K562 (cell line): Measurements from ENCODE around the gene POLRMT. TPM values are rescaled to one million over a fixed set of nuclear protein-coding genes. Genes with fewer than 3 reads are reported as not detected.

Experiments used
- ATAC-seq: fragments of 200-7000 bp; cut with Tn5 transposase; 3 replicates; pipeline ENCODE4 v1.9.1; 2020; ENCODE audit warnings: moderate library complexity
- BruUV-seq: library from RNA; stranded (reverse); fragments of 400-500 nt; replicated peaks from 2 replicates; lab custom pipeline; 2021; lab: Mats Ljungman, UMichigan
- CTCF ChIA-PET: fragments of 300-600 bp; formaldehyde crosslinking; extraction: SDS; loops from one replicate; lab custom pipeline; 2021; ENCODE audit warnings: low intra/inter-chr PET ratio; lab: Yijun Ruan, JAX
- POLR2A ChIA-PET: fragments of 300-600, 350-650 bp; sonication (Branson Sonifier 250); formaldehyde crosslinking; extraction: SDS; loops from one replicate; lab custom pipeline; 2021; ENCODE audit warnings: antibody characterized with exemption, inconsistent platforms; lab: Yijun Ruan, JAX
- DNase-seq, 4 experiments: peaks; one replicate each; pipeline versions ENCODE4 v3.0.0 to v3.0.0-alpha.2; 2011 to 2018; ENCODE audit warnings: low spot score in 3 of 4, mixed read lengths in 3 of 4; ENCODE audit errors: extremely low read depth in 1 of 4
- FAIRE-seq: peaks from 2 replicates; lab custom pipeline; 2011; peaks lifted over from hg19 to GRCh38; lab: Jason Lieb, UNC
- H2AFZ ChIP-seq: 2 replicates; pipeline ENCODE4 v1.6.0; 2011; ENCODE audit warnings: low read depth, low read length, control low read depth, inconsistent platforms
- H3K27ac ChIP-seq: fragments of 200-600 bp; 3 replicates; pipeline ENCODE4 v1.8.0; 2011; ENCODE audit warnings: low read depth, mild to moderate bottlenecking, control low read depth, inconsistent platforms, low read length, moderate library complexity, mixed read lengths; ENCODE audit errors: extremely low read depth
- H3K27me3 ChIP-seq, 2 experiments: fragments of 300-600 bp in 1 of 2; 2 replicates in 1 of 2; 3 replicates in 1 of 2; pipeline versions ENCODE4 v1.6.0 to v1.8.0; 2011; ENCODE audit warnings: inconsistent platforms in 2 of 2, low read length in 2 of 2, mild to moderate bottlenecking in 1 of 2, mixed read lengths in 1 of 2, moderate library complexity in 1 of 2; ENCODE audit not compliant: control insufficient read depth in 2 of 2, insufficient read depth in 2 of 2
- H3K36me3 ChIP-seq: fragments of 300-600 bp; 3 replicates; pipeline ENCODE4 v1.8.0; 2011; ENCODE audit warnings: mild to moderate bottlenecking, low read length, inconsistent platforms; ENCODE audit not compliant: control insufficient read depth, insufficient read depth
- H3K4me1 ChIP-seq, 2 experiments: fragments of 200-600 bp in 1 of 2; replicated peaks in 1 of 2; 2 replicates in 1 of 2; 3 replicates in 1 of 2; pipeline versions ENCODE4 v1.5.1 to v1.8.0; 2011; ENCODE audit warnings: inconsistent platforms in 2 of 2, low read length in 2 of 2, mild to moderate bottlenecking in 1 of 2, mixed read lengths in 1 of 2, moderate library complexity in 1 of 2; ENCODE audit not compliant: control insufficient read depth in 2 of 2, insufficient read depth in 2 of 2
- H3K4me2 ChIP-seq: 2 replicates; pipeline ENCODE4 v1.6.1; 2011; ENCODE audit warnings: low read length, control low read depth, inconsistent platforms, mixed read lengths; ENCODE audit not compliant: insufficient read depth
- H3K4me3 ChIP-seq: fragments of 200-600 bp; sonication (generic), shearing (Covaris generic); 2 replicates; pipeline ENCODE4 v1.5.1; 2016; ENCODE audit warnings: control low read depth, inconsistent platforms
- H3K79me2 ChIP-seq: fragments of 200-600 bp; 3 replicates; pipeline ENCODE4 v1.8.0; 2011; ENCODE audit warnings: low read length, inconsistent platforms; ENCODE audit not compliant: control insufficient read depth, insufficient read depth
- H3K9ac ChIP-seq, 2 experiments: 2 replicates each; pipeline versions ENCODE4 v1.6.0 to v1.6.1; 2011; ENCODE audit warnings: low read depth in 2 of 2, low read length in 2 of 2, control low read depth in 1 of 2, inconsistent platforms in 1 of 2, mild to moderate bottlenecking in 1 of 2, mixed read lengths in 1 of 2; ENCODE audit not compliant: insufficient read depth in 1 of 2
- H3K9me1 ChIP-seq: one replicate; pipeline ENCODE4 v1.6.0; 2011; ENCODE audit warnings: inconsistent platforms, mild to moderate bottlenecking, low read length, moderate library complexity; ENCODE audit not compliant: control insufficient read depth, insufficient read depth
- H3K9me3 ChIP-seq: replicated peaks from 2 replicates; pipeline ENCODE4 v1.5.1; 2011; ENCODE audit warnings: low read depth, low read length, inconsistent platforms; ENCODE audit not compliant: control insufficient read depth, insufficient read depth
- H4K20me1 ChIP-seq: replicated peaks from 2 replicates; pipeline ENCODE4 v1.6.1; 2011; ENCODE audit warnings: low read length, inconsistent platforms, mixed read lengths; ENCODE audit not compliant: control insufficient read depth, insufficient read depth
- BRD4 ChIP-seq: fragments of 200-600 bp; sonication (generic); IDR thresholded peaks from 2 replicates; pipeline ENCODE4 v1.6.1; 2017; ENCODE audit warnings: inconsistent platforms
- CREBBP ChIP-seq: IDR thresholded peaks from one replicate; pipeline ENCODE4 v1.6.1; 2012; ENCODE audit warnings: low read depth, mild to moderate bottlenecking, control low read depth, inconsistent platforms, low read length
- FOXK2 ChIP-seq, 2 experiments: fragments of 450-650 bp; IDR thresholded peaks in 1 of 2; conservative IDR thresholded peaks in 1 of 2; 2 replicates each; pipeline ENCODE4 v1.6.1; 2016; ENCODE audit warnings: low read depth in 2 of 2, mild to moderate bottlenecking in 1 of 2
- GATAD2B ChIP-seq: fragments of 450-650 bp; IDR thresholded peaks from 2 replicates; pipeline ENCODE4 v1.6.1; 2017; ENCODE audit warnings: mild to moderate bottlenecking, borderline replicate concordance
- GTF2A2 ChIP-seq: IDR thresholded peaks from 2 replicates; pipeline ENCODE4 v1.6.1; 2016; ENCODE audit warnings: mild to moderate bottlenecking, missing genetic modification characterization, missing compliant biosample characterization
- MBD2 ChIP-seq: sonication (generic); IDR thresholded peaks from 2 replicates; pipeline ENCODE4 v1.6.1; 2016; ENCODE audit warnings: low read depth, borderline replicate concordance
- MED1 ChIP-seq: sonication (generic); formaldehyde crosslinking; IDR thresholded peaks from 2 replicates; pipeline ENCODE4 v1.8.1; 2023; ENCODE audit warnings: missing genetic modification reagents, borderline replicate concordance
- NR2C2 ChIP-seq, 2 experiments: fragments of 200-800 bp in 1 of 2; sonication (Bioruptor generic) in 1 of 2; sonication (generic) in 1 of 2; formaldehyde crosslinking in 1 of 2; IDR thresholded peaks; 2 replicates each; pipeline versions ENCODE4 v1.6.1 to v1.8.0; 2016 to 2022; ENCODE audit warnings: mild to moderate bottlenecking in 1 of 2, missing compliant biosample characterization in 1 of 2, missing genetic modification characterization in 1 of 2, missing genetic modification reagents in 1 of 2
- NRF1 ChIP-seq, 2 experiments: fragments of 450-650 bp; IDR thresholded peaks in 1 of 2; conservative IDR thresholded peaks in 1 of 2; 2 replicates each; pipeline ENCODE4 v1.6.1; 2014; ENCODE audit warnings: mild to moderate bottlenecking in 2 of 2
- PHB2 ChIP-seq: fragments of 450-650 bp; IDR thresholded peaks from 2 replicates; pipeline ENCODE4 v1.6.1; 2017; ENCODE audit warnings: low read depth
- PTRF ChIP-seq: fragments of 450-650 bp; IDR thresholded peaks from 2 replicates; pipeline ENCODE4 v1.6.1; 2016; ENCODE audit warnings: mild to moderate bottlenecking, missing genetic modification characterization, missing compliant biosample characterization
- RFX1 ChIP-seq: fragments of 450-650 bp; IDR thresholded peaks from 2 replicates; pipeline ENCODE4 v1.6.1; 2016; ENCODE audit warnings: mild to moderate bottlenecking, moderate library complexity
- SUPT5H ChIP-seq: fragments of 450-650 bp; IDR thresholded peaks from 2 replicates; pipeline ENCODE4 v1.6.1; 2016
- XRCC3 ChIP-seq: fragments of 450-650 bp; IDR thresholded peaks from 2 replicates; pipeline ENCODE4 v1.6.1; 2017; ENCODE audit warnings: mild to moderate bottlenecking, moderate library complexity
- ZC3H8 ChIP-seq: fragments of 450-650 bp; IDR thresholded peaks from 2 replicates; pipeline ENCODE4 v1.6.1; 2017
- WGBS: fragments of 100-300 bp; shearing (Covaris generic); methylation state at CpG from one replicate; pipeline ENCODE4 v1.1.6; 2016; ENCODE audit warnings: low coverage, mixed read lengths; ENCODE audit not compliant: insufficient coverage; ENCODE audit errors: missing lambda C conversion rate; 5-methylcytosine and 5-hydroxymethylcytosine counted together
- in situ Hi-C: fragments of 300-500 bp; cut with MboI; formaldehyde crosslinking; loops from 4 replicates; pipeline ENCODE4 v1.15.0; 2018; ENCODE audit warnings: inconsistent platforms, mixed read lengths
- intact Hi-C: fragments of 100-400 bp; cut with micrococcal nuclease; formaldehyde crosslinking; loops from 2 replicates; pipeline ENCODE4 v1.14.2; 2022
- polyA plus RNA-seq, 8 experiments: library from polyadenylated mRNA; depleted of rRNA in 4 of 8; stranded (reverse) in 5 of 8; unstranded in 3 of 8; fragments of >200 nt; fragmentation: Nextera tagmentation in 2 of 8; fragmentation: Illumina TruSeq in 1 of 8; extraction: Ambion mirVana in 2 of 8; extraction: Trizol in 1 of 8; gene quantifications; 2 replicates each; pipeline versions ENCODE4 v1.2.1 to v1.2.3, GENCODE V29; 2011 to 2014; ENCODE audit warnings: inconsistent platforms in 1 of 8, missing spikeins in 1 of 8
- total RNA-seq, 7 experiments: library from RNA; depleted of rRNA in 6 of 7; stranded (reverse); fragments of >200 nt in 6 of 7; fragmentation: Illumina TruSeq in 2 of 7; extraction: Trizol in 2 of 7; gene quantifications; 2 replicates each; pipeline versions ENCODE4 v1.2.1 to v1.2.3, GENCODE V29; 2011 to 2021; ENCODE audit warnings: low replicate concordance in 1 of 7
- TF ChIP-seq, protein P1 (sequence below): fragments of 250-450 bp; sonication (Bioruptor Pico); IDR thresholded peaks from 2 replicates; pipeline ENCODE4 v1.8.0; 2021; ENCODE audit warnings: moderate library complexity, mild to moderate bottlenecking, inconsistent platforms
- TF ChIP-seq, protein P2 (sequence below): fragments of 450-650 bp; IDR thresholded peaks from 2 replicates; pipeline ENCODE4 v1.6.1; 2016; ENCODE audit warnings: low read depth, mild to moderate bottlenecking, moderate library complexity
- TF ChIP-seq, protein P3 (sequence below): fragments of 250-450 bp; sonication (Bioruptor Pico); IDR thresholded peaks from 2 replicates; pipeline ENCODE4 v1.6.1; 2021; ENCODE audit warnings: mild to moderate bottlenecking
- TF ChIP-seq, protein P4 (sequence below): sonication (generic); formaldehyde crosslinking; IDR thresholded peaks from 2 replicates; pipeline ENCODE4 v1.8.1; 2023; ENCODE audit warnings: mild to moderate bottlenecking, missing genetic modification reagents

The POLRMT gene
- total and polyA plus RNA-seq, 9 of the 15 experiments (the other 6 are each of a cell fraction or from before 2014, with no cell fraction given) = 30.3 to 144 (median 68.0) TPM

DNA sequence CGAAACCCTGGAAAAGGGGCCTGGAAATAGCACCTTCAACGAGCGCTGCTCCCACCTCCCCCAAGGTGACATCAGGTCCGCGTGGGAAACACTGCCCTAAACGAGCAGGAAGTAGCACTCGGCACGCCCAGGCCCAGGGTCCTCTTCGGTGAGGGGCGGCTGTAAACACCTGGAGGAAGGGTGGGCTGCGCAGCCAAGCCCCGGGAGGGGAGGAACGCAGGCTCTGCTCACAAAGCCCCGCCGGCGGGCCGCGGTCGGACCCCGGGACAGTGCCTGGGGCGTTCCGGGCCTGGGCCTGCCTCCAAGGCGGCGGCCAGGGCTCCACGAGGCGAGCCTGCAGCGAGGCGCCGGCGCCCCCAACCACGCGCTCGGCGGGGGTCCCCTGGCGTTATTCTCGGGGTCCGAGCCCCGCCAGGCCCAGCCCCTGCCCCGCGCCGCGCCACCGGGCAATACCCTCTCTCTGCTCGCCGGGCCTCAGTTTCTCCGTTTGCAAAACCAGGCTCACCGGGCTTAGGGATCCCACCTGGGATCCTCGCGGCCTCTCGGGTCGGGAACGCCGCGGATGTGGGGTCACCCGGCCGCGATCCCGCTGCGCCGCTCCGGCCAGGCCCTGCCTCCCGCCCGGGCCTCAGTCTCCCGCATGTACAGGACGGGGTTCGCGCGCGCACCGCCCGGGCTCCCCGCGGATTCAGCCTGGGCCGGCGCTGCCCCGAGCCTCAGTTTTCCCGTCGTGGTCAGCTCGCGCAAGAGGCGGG is 29.0 kb upstream of the POLRMT start:
- intact Hi-C loops (no loop called here), in situ Hi-C loops (no loop called here)
- peaks cover 56% of the 10 kb centered on the region for H3K79me2 ChIP-seq
- H3K4me3 ChIP-seq = peak overlapping the region; percentile 100
- H3K9me3 ChIP-seq = peaks cover 9% of the 10 kb centered on the region
- ChIA-PET CTCF (no interaction called here), POLR2A (interaction anchor here (0.6 to 1.0 kb wide), 6 partner anchors 8 to 531 kb away, joined by 3 to 5 read pairs (median 4); partner anchors contain the start of gene FSTL3)
- no peaks in the 10 kb centered on the region for H3K27me3 ChIP-seq
- BruUV-seq = no TSS peak
- WGBS = under 1% methylated on average over 72 of the region's 81 CpGs
- H3K36me3 ChIP-seq = peaks cover 42% of the 10 kb centered on the region; the same call in 2 of the 3 replicates
- peak overlapping the region; percentile 88 for H3K4me2 ChIP-seq
- peak; percentile 80 for ATAC-seq
- peaks cover 14% of the 10 kb centered on the region for H3K9me1 ChIP-seq
- DNase-seq = peak; percentile 60 to 77 (median 66)
- peak overlapping the region; percentile 98 for H3K27ac ChIP-seq
- H2AFZ ChIP-seq = 0 out of 2 replicates have a peak overlapping the region, but pooled peaks have one; percentile 51
- peak; percentile 74 for FAIRE-seq
- H3K4me1 ChIP-seq = peaks cover 21 to 68% of the 10 kb centered on the region in 2 experiments
- peak overlapping the region; percentile 97 for H3K9ac ChIP-seq
- H4K20me1 ChIP-seq = peaks cover 44% of the 10 kb centered on the region
- TF ChIP-seq ZC3H8 (no peak), PTRF (tag) (no peak), XRCC3 (no peak), CREBBP (no peak), GTF2A2 (0 out of 2 replicates have a peak, but pooled peaks have one; percentile 33), GATAD2B (no peak), RFX1 (no peak), MED1 (CRISPR knock-in tag) (no peak), NRF1 (conservative IDR thresholded peaks at IDR 0.05 in 1 of 2, IDR thresholded peaks at IDR 0.05 in 1 of 2) (peak in 1 of 2 experiments; percentile 21; a peak in 1 of 4 replicates), NR2C2 (CRISPR knock-in tag; IDR thresholded peaks at IDR 0.05) (no peak), NR2C2 (tag; IDR thresholded peaks at IDR 0.05) (0 out of 2 replicates have a peak, but pooled peaks have one; percentile 2), PHB2 (no peak), MBD2 (no peak), FOXK2 (conservative IDR thresholded peaks at IDR 0.05 in 1 of 2, IDR thresholded peaks at IDR 0.05 in 1 of 2; ENCODE audit: low read depth in 2 of 2) (peak in 1 of 2 experiments; percentile 62; a peak in 1 of 4 replicates), BRD4 (no peak), SUPT5H (no peak)
- TF ChIP-seq, protein P1, sequence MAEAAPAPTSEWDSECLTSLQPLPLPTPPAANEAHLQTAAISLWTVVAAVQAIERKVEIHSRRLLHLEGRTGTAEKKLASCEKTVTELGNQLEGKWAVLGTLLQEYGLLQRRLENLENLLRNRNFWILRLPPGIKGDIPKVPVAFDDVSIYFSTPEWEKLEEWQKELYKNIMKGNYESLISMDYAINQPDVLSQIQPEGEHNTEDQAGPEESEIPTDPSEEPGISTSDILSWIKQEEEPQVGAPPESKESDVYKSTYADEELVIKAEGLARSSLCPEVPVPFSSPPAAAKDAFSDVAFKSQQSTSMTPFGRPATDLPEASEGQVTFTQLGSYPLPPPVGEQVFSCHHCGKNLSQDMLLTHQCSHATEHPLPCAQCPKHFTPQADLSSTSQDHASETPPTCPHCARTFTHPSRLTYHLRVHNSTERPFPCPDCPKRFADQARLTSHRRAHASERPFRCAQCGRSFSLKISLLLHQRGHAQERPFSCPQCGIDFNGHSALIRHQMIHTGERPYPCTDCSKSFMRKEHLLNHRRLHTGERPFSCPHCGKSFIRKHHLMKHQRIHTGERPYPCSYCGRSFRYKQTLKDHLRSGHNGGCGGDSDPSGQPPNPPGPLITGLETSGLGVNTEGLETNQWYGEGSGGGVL = no peak
- TF ChIP-seq, protein P2, sequence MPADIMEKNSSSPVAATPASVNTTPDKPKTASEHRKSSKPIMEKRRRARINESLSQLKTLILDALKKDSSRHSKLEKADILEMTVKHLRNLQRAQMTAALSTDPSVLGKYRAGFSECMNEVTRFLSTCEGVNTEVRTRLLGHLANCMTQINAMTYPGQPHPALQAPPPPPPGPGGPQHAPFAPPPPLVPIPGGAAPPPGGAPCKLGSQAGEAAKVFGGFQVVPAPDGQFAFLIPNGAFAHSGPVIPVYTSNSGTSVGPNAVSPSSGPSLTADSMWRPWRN = no peak
- TF ChIP-seq, protein P3, sequence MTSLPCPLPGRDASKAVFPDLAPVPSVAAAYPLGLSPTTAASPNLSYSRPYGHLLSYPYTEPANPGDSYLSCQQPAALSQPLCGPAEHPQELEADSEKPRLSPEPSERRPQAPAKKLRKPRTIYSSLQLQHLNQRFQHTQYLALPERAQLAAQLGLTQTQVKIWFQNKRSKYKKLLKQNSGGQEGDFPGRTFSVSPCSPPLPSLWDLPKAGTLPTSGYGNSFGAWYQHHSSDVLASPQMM (CRISPR knock-in tag) = no peak
- TF ChIP-seq, protein P4, sequence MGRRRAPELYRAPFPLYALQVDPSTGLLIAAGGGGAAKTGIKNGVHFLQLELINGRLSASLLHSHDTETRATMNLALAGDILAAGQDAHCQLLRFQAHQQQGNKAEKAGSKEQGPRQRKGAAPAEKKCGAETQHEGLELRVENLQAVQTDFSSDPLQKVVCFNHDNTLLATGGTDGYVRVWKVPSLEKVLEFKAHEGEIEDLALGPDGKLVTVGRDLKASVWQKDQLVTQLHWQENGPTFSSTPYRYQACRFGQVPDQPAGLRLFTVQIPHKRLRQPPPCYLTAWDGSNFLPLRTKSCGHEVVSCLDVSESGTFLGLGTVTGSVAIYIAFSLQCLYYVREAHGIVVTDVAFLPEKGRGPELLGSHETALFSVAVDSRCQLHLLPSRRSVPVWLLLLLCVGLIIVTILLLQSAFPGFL = 0 out of 2 replicates have a peak, but pooled peaks have one; percentile 66
